WERI-Rb-1 (cell line): ENCODE results near the gene SIK3.

Experiments
- DNase-seq: peaks from one replicate; pipeline ENCODE4 v3.0.0-alpha.2; 2020
- H3K27ac ChIP-seq: fragments of 250-450 bp; sonication (Bioruptor Pico); 2 replicates; pipeline ENCODE4 v1.5.1; 2020; ENCODE audit warnings: mild to moderate bottlenecking, moderate library complexity
- H3K27me3 ChIP-seq: fragments of 250-450 bp; sonication (Bioruptor Pico); 2 replicates; pipeline ENCODE4 v1.5.1; 2021; ENCODE audit warnings: mild to moderate bottlenecking, low read depth, moderate library complexity; ENCODE audit not compliant: insufficient read depth, severe bottlenecking
- H3K36me3 ChIP-seq: fragments of 250-450 bp; sonication (Bioruptor Pico); 2 replicates; pipeline ENCODE4 v1.5.1; 2020; ENCODE audit warnings: mild to moderate bottlenecking, moderate library complexity
- H3K4me3 ChIP-seq: 2 replicates; pipeline ENCODE4 v1.5.1; 2011; ENCODE audit warnings: low read depth, mild to moderate bottlenecking, control low read depth, low read length
- H3K9me3 ChIP-seq: fragments of 250-450 bp; sonication (Bioruptor Pico); 2 replicates; pipeline ENCODE4 v1.5.1; 2021; ENCODE audit warnings: mild to moderate bottlenecking, moderate library complexity; ENCODE audit not compliant: severe bottlenecking
- CTCF ChIP-seq: IDR thresholded peaks from 2 replicates; pipeline ENCODE4 v1.5.1; 2011; ENCODE audit warnings: low read depth, mild to moderate bottlenecking, control low read depth, inconsistent platforms, low read length

The SIK3 gene

GRCh38 chr11:116888024-116888423 lies 210.2 kb downstream of the SIK3 start:
- H3K27ac ChIP-seq: no peak overlapping the region
- no peak overlapping the region for H3K4me3 ChIP-seq
- no peaks in the 10 kb centered on the region for H3K27me3 ChIP-seq
- DNase-seq: no peak
- TF ChIP-seq CTCF: no peak
- peaks cover 4% of the 10 kb centered on the region for H3K36me3 ChIP-seq
- H3K9me3 ChIP-seq: no peaks in the 10 kb centered on the region

DNA sequence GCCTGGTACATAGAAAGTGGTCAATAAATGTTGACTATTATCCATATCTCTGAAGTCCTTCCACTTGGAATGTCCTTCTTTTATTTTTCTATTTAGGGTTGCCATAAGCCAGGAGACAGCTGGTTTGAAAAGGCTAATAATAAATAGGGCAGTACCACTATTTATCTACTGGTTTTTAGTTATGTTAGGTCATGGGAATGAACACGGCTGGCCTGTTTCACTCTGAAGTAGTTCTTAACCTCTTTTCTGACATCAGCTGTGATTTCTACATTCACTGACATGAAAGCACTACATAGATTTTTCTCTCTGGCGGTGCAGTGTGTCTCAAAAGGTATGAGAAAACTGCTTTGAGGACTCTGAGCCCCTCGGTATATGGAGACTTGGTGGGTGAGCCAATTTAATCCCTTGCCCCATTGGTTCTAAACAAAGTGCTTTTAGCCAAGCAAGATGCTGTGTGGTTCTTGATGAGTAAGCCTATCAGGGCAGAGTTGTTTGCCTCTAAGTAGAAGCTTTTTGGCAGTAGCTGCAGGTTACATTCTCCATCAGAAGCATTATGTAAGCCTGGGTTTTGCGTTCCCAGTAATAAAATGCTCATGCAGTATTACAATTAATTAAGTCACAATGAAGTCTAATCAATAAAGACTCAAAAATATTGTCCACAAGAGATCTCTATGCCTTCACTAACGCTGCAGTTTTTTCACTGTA lies 212.1 kb downstream of the SIK3 start:
- no peaks in the 10 kb centered on the region for H3K9me3 ChIP-seq
- DNase-seq: no peak
- H3K36me3 ChIP-seq: no peaks in the 10 kb centered on the region; the same call in 1 of the 2 replicates
- no peak overlapping the region for H3K27ac ChIP-seq
- no peak for TF ChIP-seq CTCF
- H3K4me3 ChIP-seq: no peak overlapping the region
- no peaks in the 10 kb centered on the region for H3K27me3 ChIP-seq

- no peaks in the 10 kb centered on the region for H3K9me3 ChIP-seq
- H3K27me3 ChIP-seq: no peaks in the 10 kb centered on the region
- DNase-seq: no peak
- TF ChIP-seq CTCF: no peak
- no peak overlapping the region for H3K4me3 ChIP-seq
- no peak overlapping the region for H3K27ac ChIP-seq
- H3K36me3 ChIP-seq: no peaks in the 10 kb centered on the region; the same call in 1 of the 2 replicates
These were observed 215.8 kb downstream of the SIK3 start for GRCh38 chr11:116882386-116882785.

GRCh38 chr11:116881143-116881542 lies 217.1 kb downstream of the SIK3 start:
- no peak for DNase-seq
- Histone ChIP-seq H3K27me3 (no peaks in the 10 kb centered on the region), H3K36me3 (no peaks in the 10 kb centered on the region; the same call in 1 of the 2 replicates), H3K4me3 (no peak overlapping the region), H3K9me3 (no peaks in the 10 kb centered on the region), H3K27ac (no peak overlapping the region)
- TF ChIP-seq CTCF: no peak

DNA sequence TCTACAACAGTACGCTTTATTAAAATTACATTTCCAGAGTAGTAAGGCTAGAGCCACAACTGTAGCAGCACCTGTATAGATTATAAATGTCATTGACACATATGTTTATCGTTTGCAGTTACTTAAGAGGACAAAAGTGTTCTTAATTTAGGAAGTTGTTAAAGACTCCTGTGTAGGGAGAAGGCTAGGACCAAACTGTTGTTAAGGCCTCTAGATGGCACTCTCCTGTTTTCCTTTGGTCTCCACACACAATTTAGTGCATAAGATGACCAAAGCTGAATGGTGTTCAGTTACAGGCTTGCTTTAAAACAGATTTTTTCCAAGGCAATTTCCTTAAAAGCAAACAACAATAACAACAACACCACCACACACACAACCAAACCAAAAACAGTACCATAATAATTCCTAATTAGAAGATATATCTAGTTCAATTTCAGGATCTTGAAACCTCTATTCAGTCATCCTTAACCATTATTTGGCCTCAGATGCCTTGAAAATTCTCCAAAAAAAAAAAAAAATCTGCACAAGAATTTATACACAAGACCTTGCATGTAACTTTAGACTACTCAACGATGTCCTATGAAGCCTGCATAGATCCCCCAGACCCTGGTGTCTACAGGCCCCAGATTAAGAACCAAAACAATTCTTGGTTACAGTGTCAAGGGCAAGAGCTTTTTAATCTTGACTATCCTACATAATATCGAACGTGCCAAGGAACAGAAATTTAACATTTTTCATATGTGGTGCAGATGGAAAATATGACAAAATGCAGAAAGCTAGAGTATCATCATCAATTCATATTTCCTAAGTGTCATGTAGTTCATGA lies 218.2 kb downstream of the SIK3 start:
- Histone ChIP-seq H3K4me3 (no peak overlapping the region), H3K27me3 (no peaks in the 10 kb centered on the region), H3K9me3 (no peaks in the 10 kb centered on the region), H3K27ac (no peak overlapping the region), H3K36me3 (peaks cover 6% of the 10 kb centered on the region)
- TF ChIP-seq CTCF: peak; percentile 76
- DNase-seq: peak; percentile 20
